Fibroblast of the aortic adventitia (primary cell): ENCODE results near the gene NEU4. TPM values are rescaled to one million over a fixed set of nuclear protein-coding genes. Genes with fewer than 3 reads are reported as not detected.

ENCODE experiments used
- DNase-seq: peaks from one replicate; pipeline ENCODE4 v3.0.0-alpha.2; 2010; ENCODE audit warnings: low read depth
- H3K4me3 ChIP-seq: 2 replicates; pipeline ENCODE4 v1.5.1; 2011; ENCODE audit warnings: low read depth, mild to moderate bottlenecking, control low read depth, low read length, moderate library complexity
- CTCF ChIP-seq: IDR thresholded peaks from 2 replicates; pipeline ENCODE4 v1.5.1; 2011; ENCODE audit warnings: mild to moderate bottlenecking, low read length, control low read depth, inconsistent platforms; ENCODE audit not compliant: insufficient read depth
- total RNA-seq: library from RNA; depleted of rRNA; stranded (reverse); fragments of >200 nt; gene quantifications from 2 replicates; pipeline ENCODE4 v1.2.3, GENCODE V29; 2012; ENCODE audit warnings: low replicate concordance

The NEU4 gene
- total RNA-seq, 1 donor, result not detected

DNA sequence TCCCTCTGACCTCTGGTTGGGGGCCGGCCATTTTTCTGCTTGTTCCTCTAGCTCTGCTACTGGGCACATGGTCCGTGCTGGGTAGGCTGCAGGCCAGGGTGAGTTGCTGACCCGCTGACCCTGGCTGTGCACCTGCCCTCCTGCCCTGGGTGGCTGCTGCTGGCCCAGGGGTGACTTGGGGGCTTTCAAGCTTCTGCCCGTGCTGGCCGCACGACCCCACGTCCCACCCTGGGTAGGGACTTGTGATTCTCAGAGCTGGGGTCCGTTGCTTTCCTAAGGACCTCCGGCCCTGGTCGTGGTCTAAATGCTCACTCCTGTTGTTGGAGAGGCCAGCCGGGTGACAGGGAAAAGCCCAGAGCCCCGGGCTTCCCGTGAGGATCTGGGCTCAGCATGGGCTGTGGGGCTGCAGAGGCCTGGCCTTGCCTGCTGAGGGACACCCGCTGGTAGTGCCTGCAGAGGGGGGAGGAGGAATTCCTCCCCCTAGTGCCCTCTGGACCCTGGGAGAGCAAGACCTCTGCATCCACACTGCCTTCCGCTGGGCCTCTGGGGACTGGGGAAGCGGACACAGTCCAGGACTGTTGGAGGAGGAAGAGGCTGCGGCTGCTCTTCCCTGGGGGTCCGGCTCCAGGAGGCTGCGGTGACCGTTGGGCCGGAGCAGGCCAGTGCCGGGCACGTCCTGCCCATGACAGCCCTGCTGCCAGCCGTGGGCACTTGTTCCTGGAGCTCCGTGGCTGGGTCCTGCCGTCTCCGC, 38.6 kb upstream of the NEU4 start:
- TF ChIP-seq CTCF, result no peak
- DNase-seq, result no peak
- H3K4me3 ChIP-seq, result no peak overlapping the region

DNA sequence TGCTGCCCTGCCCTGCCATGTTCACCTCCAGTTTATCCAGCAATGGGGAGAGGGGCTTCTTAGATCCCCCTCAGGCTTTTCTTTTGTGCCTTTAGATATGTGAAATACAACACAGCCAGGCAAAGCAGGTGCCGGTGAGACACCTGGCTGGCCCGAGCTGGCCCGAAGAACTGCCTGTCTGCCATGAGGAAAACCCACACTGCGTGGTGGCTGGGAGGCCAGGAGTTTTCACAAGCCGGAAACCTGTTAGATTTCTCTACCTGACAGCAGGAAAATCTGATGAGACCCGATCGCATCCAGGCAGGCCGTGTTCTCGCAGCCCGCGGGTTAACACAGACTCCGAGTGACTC, 38.1 kb upstream of the NEU4 start:
- no peak for DNase-seq
- no peak for TF ChIP-seq CTCF
- H3K4me3 ChIP-seq, result no peak overlapping the region

DNA sequence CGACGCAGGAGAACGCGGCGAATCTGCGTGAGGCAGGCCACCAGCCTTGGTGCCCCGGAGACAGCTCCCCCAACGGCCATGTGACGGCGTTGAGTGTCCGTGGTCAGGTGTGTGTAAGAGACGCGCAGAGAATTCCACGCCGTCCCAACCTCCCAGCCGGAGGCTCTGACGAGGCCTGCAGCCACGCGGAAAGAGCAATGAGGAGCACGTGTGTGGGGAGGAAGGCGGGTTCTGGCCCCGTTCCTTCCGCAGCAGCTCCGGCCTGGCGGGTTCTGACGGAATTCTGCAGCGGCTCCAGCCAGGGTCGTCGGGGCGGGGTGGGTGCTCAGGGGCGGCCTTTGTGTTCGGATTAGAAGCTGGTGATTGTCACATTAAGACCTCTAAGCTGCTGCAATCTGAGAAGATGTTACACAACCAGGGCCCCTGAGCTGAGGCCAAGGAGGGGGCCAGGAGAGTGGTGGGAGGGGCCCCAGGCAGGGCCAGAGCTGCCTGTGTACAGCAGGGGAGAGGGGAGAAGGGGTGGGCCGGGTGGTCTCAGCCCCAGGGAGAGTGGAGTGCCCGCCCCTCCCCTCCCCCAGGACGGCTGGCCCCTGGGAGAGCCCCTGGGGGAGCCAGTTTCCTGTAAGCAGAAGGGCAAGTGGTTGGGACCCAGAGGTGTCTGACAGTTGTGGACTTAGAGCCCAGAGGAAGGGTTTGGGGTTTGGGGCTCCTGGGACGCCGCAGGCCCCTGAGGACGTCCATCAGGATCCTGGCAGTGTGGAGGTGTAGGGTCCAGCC, 37.5 kb upstream of the NEU4 start:
- DNase-seq, result peak; percentile 31
- no peak for TF ChIP-seq CTCF
- no peak overlapping the region for H3K4me3 ChIP-seq

- H3K4me3 ChIP-seq, result no peak overlapping the region
- TF ChIP-seq CTCF, result no peak
- DNase-seq, result no peak
Observed at GRCh38 chr2:241772063-241772499, 36.9 kb upstream of the NEU4 start.

- no peak for TF ChIP-seq CTCF
- no peak for DNase-seq
- no peak overlapping the region for H3K4me3 ChIP-seq
Observed at GRCh38 chr2:241773511-241774418, 35.2 kb upstream of the NEU4 start.

DNA sequence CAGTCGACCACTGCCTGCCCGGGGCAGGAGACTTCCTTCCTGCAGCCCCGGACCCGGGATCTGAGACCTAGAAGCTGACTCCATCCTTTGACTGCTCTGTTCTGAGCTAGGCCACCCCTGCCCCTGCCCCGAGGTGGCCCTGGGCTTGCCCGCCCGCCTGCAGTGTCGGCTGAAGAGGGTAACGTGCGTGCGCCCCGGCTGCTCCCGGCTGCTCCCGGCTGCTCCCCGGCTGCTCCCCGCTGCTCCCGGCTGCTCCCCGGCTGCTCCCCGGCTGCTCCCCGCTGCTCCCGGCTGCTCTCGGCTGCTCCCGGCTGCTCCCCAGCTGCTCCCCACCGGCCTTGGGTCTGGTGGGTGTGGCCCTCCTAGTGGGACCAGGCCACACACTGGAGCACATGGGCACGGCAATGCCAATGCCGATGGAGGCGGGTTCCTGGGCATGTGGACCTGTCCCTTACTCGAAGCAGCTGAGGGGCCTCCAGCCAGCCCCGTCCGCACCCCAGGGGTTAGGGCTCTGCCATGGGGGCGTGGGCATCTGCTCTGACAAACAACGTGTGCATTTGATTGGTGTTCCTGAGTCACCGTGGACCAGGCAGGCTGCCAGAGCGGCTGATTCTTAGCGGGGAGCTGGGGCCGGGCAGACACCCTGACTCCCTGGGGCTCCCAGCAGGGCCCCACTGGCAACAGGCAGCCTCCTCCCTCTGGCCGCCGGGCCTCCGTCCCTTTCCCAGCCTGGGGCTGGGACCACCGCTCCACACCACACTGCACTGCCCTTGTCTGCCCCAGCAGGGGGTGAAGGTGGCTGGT, 34.4 kb upstream of the NEU4 start:
- no peak for TF ChIP-seq CTCF
- DNase-seq, result peak; percentile 66
- no peak overlapping the region for H3K4me3 ChIP-seq
